ENCODE measurements around the gene PXDN. TPM values are rescaled to one million over a fixed set of nuclear protein-coding genes. Genes with fewer than 3 reads are reported as not detected.
A peak's percentile ranks its signal among the peaks of the same experiment; 100 is the strongest.

Gene PXDN
- total and polyA plus RNA-seq, 9 of the 15 experiments (the other 6 are each of a cell fraction or from before 2014, with no cell fraction given) = 0.49 TPM; not detected in 8

DNA sequence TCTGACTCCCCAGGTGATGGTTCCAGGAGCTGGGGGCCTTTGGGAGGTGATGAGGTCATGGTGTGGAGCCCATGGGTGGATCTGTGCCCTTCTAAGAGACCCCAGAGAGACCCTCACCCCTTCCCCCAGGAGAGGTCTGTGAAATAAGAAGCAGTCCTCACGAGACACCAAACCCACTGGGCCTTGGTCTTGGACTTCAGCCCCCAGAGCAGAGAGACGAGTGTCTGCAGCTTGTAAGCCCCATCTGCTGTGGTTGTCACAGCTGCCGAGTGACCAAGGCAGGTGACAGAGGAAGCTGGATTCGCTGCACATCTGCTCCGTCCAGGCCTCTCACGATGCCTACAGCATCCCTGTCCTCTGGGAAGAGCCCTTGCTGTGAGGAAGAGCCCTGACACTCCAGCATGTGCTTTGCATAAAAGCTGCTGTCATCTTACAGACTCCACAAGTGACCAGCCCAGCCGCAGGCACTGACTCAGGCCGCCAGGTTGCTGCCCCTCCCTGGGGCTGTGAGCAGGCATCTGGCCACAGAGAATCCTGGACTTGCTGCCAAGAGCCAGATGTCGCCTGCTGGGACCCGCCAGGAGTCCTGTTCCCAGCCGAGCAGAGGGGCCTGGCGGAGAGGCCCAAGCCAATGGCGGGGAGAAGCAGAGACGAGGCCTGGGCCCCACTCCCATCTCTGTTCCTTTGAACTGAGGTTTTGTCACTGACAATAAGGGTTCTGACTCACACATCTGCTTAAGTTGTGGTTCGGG lies 150.8 kb downstream of the PXDN start (continued):
- no peak for TF ChIP-seq ZNF707 (CRISPR knock-in tag; conservative IDR thresholded peaks at IDR 0.05)

DNA sequence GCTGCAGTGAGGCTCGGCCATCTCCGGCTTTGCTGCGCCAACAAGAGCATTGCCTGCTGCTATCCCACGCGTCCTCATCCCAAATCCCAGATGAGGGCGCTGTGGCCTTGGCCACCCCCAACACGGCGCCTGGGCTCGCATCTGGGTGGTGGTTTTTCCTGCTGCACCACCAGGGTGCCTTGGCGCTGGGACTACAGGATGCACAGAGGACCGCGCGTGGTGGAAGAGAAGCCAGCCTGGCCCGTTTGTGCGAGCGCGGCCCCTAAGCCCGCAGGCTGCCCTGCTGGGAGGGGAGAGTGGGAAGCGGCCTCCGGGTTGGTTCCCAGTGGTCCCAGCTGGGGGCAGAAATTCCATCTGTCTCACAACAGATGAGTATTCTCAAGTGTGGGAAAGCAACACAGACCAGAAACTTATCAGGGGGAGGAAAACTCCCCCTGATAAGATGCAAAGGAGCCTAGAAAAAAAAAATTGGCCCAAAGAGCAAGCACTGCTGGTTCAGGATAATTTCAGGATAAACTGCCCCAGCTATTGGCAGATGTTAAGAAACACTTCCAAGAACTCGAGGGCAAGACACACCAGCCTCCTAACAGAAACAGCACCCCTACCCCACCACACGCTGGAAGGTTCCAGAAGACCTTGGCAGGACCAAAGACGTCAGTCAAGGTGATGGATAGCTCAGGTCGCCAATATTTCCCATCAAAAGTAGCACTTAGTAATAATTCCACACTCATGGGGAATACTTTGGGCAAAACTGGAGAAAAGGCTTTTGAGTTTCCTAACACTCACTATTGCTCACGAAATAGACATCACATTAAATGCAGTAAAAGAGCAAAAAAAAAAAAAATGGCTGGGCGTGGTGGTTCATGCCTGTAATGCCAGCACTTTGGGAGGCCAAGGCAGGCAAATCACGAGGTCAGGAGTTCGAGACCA lies 152.1 kb downstream of the PXDN start:
- POLR2A ChIA-PET = no interaction called here
- CTCF ChIA-PET (ENCODE audit: low intra/inter-chr PET ratio) = no interaction called here
- no peak for FAIRE-seq

More for the DNA sequence above, 152.1 kb downstream of the PXDN start:
- DNase-seq (ENCODE audit: extremely low read depth in 1 of 4, low spot score in 3 of 4) = peak in 1 of 4 experiments; percentile 4
- TF ChIP-seq, protein P1, sequence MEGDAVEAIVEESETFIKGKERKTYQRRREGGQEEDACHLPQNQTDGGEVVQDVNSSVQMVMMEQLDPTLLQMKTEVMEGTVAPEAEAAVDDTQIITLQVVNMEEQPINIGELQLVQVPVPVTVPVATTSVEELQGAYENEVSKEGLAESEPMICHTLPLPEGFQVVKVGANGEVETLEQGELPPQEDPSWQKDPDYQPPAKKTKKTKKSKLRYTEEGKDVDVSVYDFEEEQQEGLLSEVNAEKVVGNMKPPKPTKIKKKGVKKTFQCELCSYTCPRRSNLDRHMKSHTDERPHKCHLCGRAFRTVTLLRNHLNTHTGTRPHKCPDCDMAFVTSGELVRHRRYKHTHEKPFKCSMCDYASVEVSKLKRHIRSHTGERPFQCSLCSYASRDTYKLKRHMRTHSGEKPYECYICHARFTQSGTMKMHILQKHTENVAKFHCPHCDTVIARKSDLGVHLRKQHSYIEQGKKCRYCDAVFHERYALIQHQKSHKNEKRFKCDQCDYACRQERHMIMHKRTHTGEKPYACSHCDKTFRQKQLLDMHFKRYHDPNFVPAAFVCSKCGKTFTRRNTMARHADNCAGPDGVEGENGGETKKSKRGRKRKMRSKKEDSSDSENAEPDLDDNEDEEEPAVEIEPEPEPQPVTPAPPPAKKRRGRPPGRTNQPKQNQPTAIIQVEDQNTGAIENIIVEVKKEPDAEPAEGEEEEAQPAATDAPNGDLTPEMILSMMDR (IDR thresholded peaks at IDR 0.05 in 2 of 3, conservative IDR thresholded peaks at IDR 0.05 in 1 of 3; ENCODE audit: insufficient read depth in 2 of 3, low read depth in 1 of 3, low read length in 3 of 3) = peak; percentile 18 to 50 (median 24); a peak in 3 of 6 replicates
- TF ChIP-seq PHF20 (IDR thresholded peaks at IDR 0.05; ENCODE audit: partially characterized antibody) = no peak
- Histone ChIP-seq H2AFZ (ENCODE audit: low read depth, low read length) (no peak overlapping the region), H4K20me1 (replicated peaks; ENCODE audit: control insufficient read depth, insufficient read depth, low read length) (no peaks in the 10 kb centered on the region), H3K4me1 (replicated peaks in 1 of 2; ENCODE audit: control insufficient read depth in 2 of 2, insufficient read depth in 2 of 2, low read length in 2 of 2) (no peaks in the 10 kb centered on the region; a peak in 1 of 5 replicates), H3K4me3 (no peak overlapping the region), H3K9ac (ENCODE audit: insufficient read depth in 1 of 2, low read depth in 2 of 2, low read length in 2 of 2) (no peak overlapping the region), H3K36me3 (ENCODE audit: control insufficient read depth, insufficient read depth, low read length) (no peaks in the 10 kb centered on the region), H3K27ac (ENCODE audit: extremely low read depth, low read depth, low read length) (no peak overlapping the region), H3K27me3 (ENCODE audit: control insufficient read depth in 2 of 2, insufficient read depth in 2 of 2, low read length in 2 of 2) (peaks cover 0 to 16% of the 10 kb centered on the region in 2 experiments; a peak in 2 of 5 replicates), H3K9me3 (replicated peaks; ENCODE audit: control insufficient read depth, insufficient read depth, low read depth, low read length) (peaks cover 4% of the 10 kb centered on the region), H3K4me2 (ENCODE audit: insufficient read depth, low read length) (no peak overlapping the region), H3K9me1 (ENCODE audit: control insufficient read depth, insufficient read depth, low read length) (no peaks in the 10 kb centered on the region), H3K79me2 (ENCODE audit: control insufficient read depth, insufficient read depth, low read length) (no peaks in the 10 kb centered on the region)
- in situ Hi-C loops (cut with MboI) (no loop called here), intact Hi-C loops (cut with micrococcal nuclease) (loop anchor here (5.0 kb wide), 1 partner anchor 175 kb away; no protein-coding TSS in a partner anchor)
- no TSS peak for BruUV-seq (replicated peaks)
- peak; percentile 46; the same call in 1 of the 3 replicates for ATAC-seq
- 2% methylated on average over 16 of the region's 28 CpGs for WGBS (ENCODE audit: insufficient coverage, low coverage, missing lambda C conversion rate)

All from K562 (cell line).